ENCODE results near the gene PRR16.

DNA sequence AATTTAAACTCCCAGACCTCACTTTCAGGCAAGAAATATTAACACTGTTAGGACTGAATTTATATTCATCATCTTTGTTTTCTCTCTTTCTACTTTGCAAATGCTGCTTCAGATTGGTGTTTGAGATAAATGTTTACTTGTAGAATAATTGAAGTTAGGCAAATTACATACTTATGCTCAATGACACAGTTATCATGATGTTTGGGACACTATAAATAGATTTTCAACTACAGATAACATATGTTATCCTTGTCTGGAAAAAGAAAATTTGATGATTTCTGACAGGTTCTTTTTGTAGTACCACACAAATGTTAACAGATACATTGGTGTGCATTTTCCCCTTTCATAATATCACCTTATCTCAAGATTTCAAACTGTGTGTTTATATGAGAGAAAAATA lies 7.9 kb downstream of the PRR16 start:
- TF ChIP-seq, protein P1, sequence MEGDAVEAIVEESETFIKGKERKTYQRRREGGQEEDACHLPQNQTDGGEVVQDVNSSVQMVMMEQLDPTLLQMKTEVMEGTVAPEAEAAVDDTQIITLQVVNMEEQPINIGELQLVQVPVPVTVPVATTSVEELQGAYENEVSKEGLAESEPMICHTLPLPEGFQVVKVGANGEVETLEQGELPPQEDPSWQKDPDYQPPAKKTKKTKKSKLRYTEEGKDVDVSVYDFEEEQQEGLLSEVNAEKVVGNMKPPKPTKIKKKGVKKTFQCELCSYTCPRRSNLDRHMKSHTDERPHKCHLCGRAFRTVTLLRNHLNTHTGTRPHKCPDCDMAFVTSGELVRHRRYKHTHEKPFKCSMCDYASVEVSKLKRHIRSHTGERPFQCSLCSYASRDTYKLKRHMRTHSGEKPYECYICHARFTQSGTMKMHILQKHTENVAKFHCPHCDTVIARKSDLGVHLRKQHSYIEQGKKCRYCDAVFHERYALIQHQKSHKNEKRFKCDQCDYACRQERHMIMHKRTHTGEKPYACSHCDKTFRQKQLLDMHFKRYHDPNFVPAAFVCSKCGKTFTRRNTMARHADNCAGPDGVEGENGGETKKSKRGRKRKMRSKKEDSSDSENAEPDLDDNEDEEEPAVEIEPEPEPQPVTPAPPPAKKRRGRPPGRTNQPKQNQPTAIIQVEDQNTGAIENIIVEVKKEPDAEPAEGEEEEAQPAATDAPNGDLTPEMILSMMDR (IDR thresholded peaks at IDR 0.05): no peak
- no peak for TF ChIP-seq ZFX (IDR thresholded peaks at IDR 0.05; ENCODE audit: borderline replicate concordance)

Measured in 22Rv1 (cell line).